HEK293 (cell line): ENCODE results near the gene BCKDHB.

Experiments used
- CTCF ChIA-PET: fragments of 350-600 bp; formaldehyde crosslinking; extraction: SDS; loops from one replicate; lab custom pipeline; 2021; ENCODE audit warnings: antibody characterized with exemption; lab: Yijun Ruan, JAX
- POLR2A ChIA-PET: fragments of 300-600 bp; formaldehyde crosslinking; extraction: SDS; loops from one replicate; lab custom pipeline; 2020; ENCODE audit warnings: antibody characterized with exemption, inconsistent platforms; lab: Yijun Ruan, JAX
- H3K27ac ChIP-seq: fragments of 200-500 bp; sonication (Bioruptor generic); 2 replicates; pipeline ENCODE4 v1.5.1; 2014; ENCODE audit warnings: low read depth, low read length, control low read depth, inconsistent platforms; ENCODE audit errors: extremely low read depth
- H3K36me3 ChIP-seq, 2 experiments: fragments of 200-500 bp in 1 of 2; sonication (Bioruptor generic) in 1 of 2; 1 replicate in 1 of 2; 2 replicates in 1 of 2; pipeline ENCODE4 v1.5.1; 2014 to 2017; ENCODE audit warnings: inconsistent platforms in 2 of 2, low read length in 2 of 2; ENCODE audit not compliant: control insufficient read depth in 2 of 2, insufficient read depth in 1 of 2
- H3K4me1 ChIP-seq: fragments of 200-500 bp; sonication (Bioruptor generic); 2 replicates; pipeline ENCODE4 v1.5.1; 2014; ENCODE audit warnings: mild to moderate bottlenecking, low read length, inconsistent platforms; ENCODE audit not compliant: control insufficient read depth, insufficient read depth
- H3K4me3 ChIP-seq: 2 replicates; pipeline ENCODE4 v1.5.1; 2011; ENCODE audit warnings: low read depth, mild to moderate bottlenecking, control low read depth, low read length, moderate library complexity
- H3K9me3 ChIP-seq: fragments of 200-500 bp; sonication (Bioruptor generic); 2 replicates; pipeline ENCODE4 v1.5.1; 2014; ENCODE audit warnings: low read depth, low read length, inconsistent platforms; ENCODE audit not compliant: control insufficient read depth, insufficient read depth
- KLF8 ChIP-seq: fragments of 450-650 bp; formaldehyde crosslinking; IDR thresholded peaks from 2 replicates; pipeline ENCODE4 v1.5.1; 2016; ENCODE audit warnings: missing biosample characterization, missing genetic modification characterization
- PRDM4 ChIP-seq: fragments of 450-650 bp; formaldehyde crosslinking; IDR thresholded peaks from 2 replicates; pipeline ENCODE4 v1.5.1; 2017; ENCODE audit warnings: missing biosample characterization, missing genetic modification characterization
- SCRT2 ChIP-seq: fragments of 450-650 bp; formaldehyde crosslinking; IDR thresholded peaks from 2 replicates; pipeline ENCODE4 v1.5.1; 2016; ENCODE audit warnings: missing biosample characterization, missing genetic modification characterization
- SP7 ChIP-seq: fragments of 450-650 bp; formaldehyde crosslinking; IDR thresholded peaks from 2 replicates; pipeline ENCODE4 v1.5.1; 2016; ENCODE audit warnings: missing biosample characterization, missing genetic modification characterization
- YY2 ChIP-seq: fragments of 450-650 bp; formaldehyde crosslinking; IDR thresholded peaks from 2 replicates; pipeline ENCODE4 v1.5.1; 2016; ENCODE audit warnings: missing biosample characterization, missing genetic modification characterization
- ZBTB6 ChIP-seq: fragments of 450-650 bp; formaldehyde crosslinking; IDR thresholded peaks from 2 replicates; pipeline ENCODE4 v1.5.1; 2017; ENCODE audit warnings: missing biosample characterization, missing genetic modification characterization
- ZBTB8A ChIP-seq: fragments of 450-650 bp; formaldehyde crosslinking; IDR thresholded peaks from 2 replicates; pipeline ENCODE4 v1.5.1; 2016; ENCODE audit warnings: missing biosample characterization, missing genetic modification characterization
- ZNF132 ChIP-seq: fragments of 450-650 bp; formaldehyde crosslinking; IDR thresholded peaks from 2 replicates; pipeline ENCODE4 v1.5.1; 2017; ENCODE audit warnings: missing biosample characterization, missing genetic modification characterization, borderline replicate concordance
- ZNF19 ChIP-seq: fragments of 450-650 bp; formaldehyde crosslinking; IDR thresholded peaks from 2 replicates; pipeline ENCODE4; 2016; ENCODE audit warnings: missing biosample characterization, missing genetic modification characterization, low read depth
- ZNF239 ChIP-seq: fragments of 450-650 bp; formaldehyde crosslinking; IDR thresholded peaks from 2 replicates; pipeline ENCODE4 v1.5.1; 2016; ENCODE audit warnings: missing biosample characterization, missing genetic modification characterization
- ZNF529 ChIP-seq: fragments of 450-650 bp; formaldehyde crosslinking; IDR thresholded peaks from 2 replicates; pipeline ENCODE4 v1.5.1; 2017; ENCODE audit warnings: missing genetic modification characterization, missing biosample characterization; ENCODE audit not compliant: insufficient replicate concordance
- ZNF544 ChIP-seq: fragments of 450-650 bp; formaldehyde crosslinking; IDR thresholded peaks from 2 replicates; pipeline ENCODE4 v1.5.0; 2017; ENCODE audit warnings: missing biosample characterization, missing genetic modification characterization
- ZNF561 ChIP-seq: fragments of 450-650 bp; IDR thresholded peaks from 2 replicates; pipeline ENCODE4 v1.5.1; 2018; ENCODE audit warnings: missing biosample characterization, missing genetic modification characterization, borderline replicate concordance
- ZNF626 ChIP-seq: fragments of 450-650 bp; sonication (Bioruptor Pico); formaldehyde crosslinking; IDR thresholded peaks from 2 replicates; pipeline ENCODE4 v1.5.1; 2018; ENCODE audit warnings: missing biosample characterization, missing genetic modification characterization, inconsistent platforms
- ZNF629 ChIP-seq: fragments of 450-650 bp; formaldehyde crosslinking; IDR thresholded peaks from 2 replicates; pipeline ENCODE4 v1.5.1; 2017; ENCODE audit warnings: missing biosample characterization, missing genetic modification characterization
- ZNF692 ChIP-seq: fragments of 450-650 bp; formaldehyde crosslinking; IDR thresholded peaks from 2 replicates; pipeline ENCODE4 v1.5.1; 2016; ENCODE audit warnings: missing biosample characterization, missing genetic modification characterization
- ZNF704 ChIP-seq: fragments of 450-650 bp; formaldehyde crosslinking; IDR thresholded peaks from 2 replicates; pipeline ENCODE4 v1.5.1; 2016; ENCODE audit warnings: missing biosample characterization, missing genetic modification characterization
- ZNF707 ChIP-seq: fragments of 450-650 bp; formaldehyde crosslinking; IDR thresholded peaks from 2 replicates; pipeline ENCODE4 v1.5.1; 2016; ENCODE audit warnings: missing biosample characterization, missing genetic modification characterization
- ZNF830 ChIP-seq: fragments of 450-650 bp; IDR thresholded peaks from 2 replicates; pipeline ENCODE4 v1.5.0; 2018; ENCODE audit warnings: missing biosample characterization, missing genetic modification characterization, low read depth, mild to moderate bottlenecking, moderate library complexity

The BCKDHB gene

GRCh38 chr6:80272988-80273387 lies 166.5 kb downstream of the BCKDHB start:
- Histone ChIP-seq H3K36me3 (no peaks in the 10 kb centered on the region), H3K4me1 (no peaks in the 10 kb centered on the region), H3K27ac (no peak overlapping the region), H3K4me3 (no peak overlapping the region), H3K9me3 (no peaks in the 10 kb centered on the region)
- ChIA-PET CTCF (no interaction called here), POLR2A (no interaction called here)
- TF ChIP-seq ZNF704 (tag by site-specific recombination): no peak
- no peak for TF ChIP-seq ZNF529 (tag by site-specific recombination)
- TF ChIP-seq ZNF692 (tag by site-specific recombination): no peak
- TF ChIP-seq YY2 (tag by site-specific recombination): no peak
- TF ChIP-seq ZNF707: no peak
- no peak for TF ChIP-seq SP7

- POLR2A ChIA-PET: no interaction called here
- H3K27ac ChIP-seq: no peak overlapping the region
Observed at GRCh38 chr6:80276861-80277260, 170.4 kb downstream of the BCKDHB start.

GRCh38 chr6:80277501-80277900 lies 171.0 kb downstream of the BCKDHB start:
- TF ChIP-seq ZNF544 (tag by site-specific recombination) (no peak), ZNF239 (no peak)
- TF ChIP-seq, all 188 proteins: peak for 0
- Histone ChIP-seq H3K9me3 (no peaks in the 10 kb centered on the region), H3K36me3 (no peaks in the 10 kb centered on the region), H3K4me3 (no peak overlapping the region), H3K27ac (no peak overlapping the region), H3K4me1 (no peaks in the 10 kb centered on the region)
- ChIA-PET POLR2A (no interaction called here), CTCF (no interaction called here)

More at GRCh38 chr6:80276861-80277260, 170.4 kb downstream of the BCKDHB start:
- H3K9me3 ChIP-seq: no peaks in the 10 kb centered on the region
- H3K4me3 ChIP-seq: no peak overlapping the region
- no peaks in the 10 kb centered on the region for H3K4me1 ChIP-seq
- CTCF ChIA-PET: no interaction called here
- H3K36me3 ChIP-seq: no peaks in the 10 kb centered on the region
- TF ChIP-seq ZNF629 (no peak), PRDM4 (tag by site-specific recombination) (no peak), ZNF132 (no peak), ZNF19 (tag by site-specific recombination) (no peak), ZBTB8A (tag by site-specific recombination) (no peak), ZNF529 (tag by site-specific recombination) (no peak), KLF8 (tag by site-specific recombination) (no peak), ZNF561 (tag by site-specific recombination) (no peak), ZNF830 (tag by site-specific recombination) (no peak), SCRT2 (tag by site-specific recombination) (no peak), ZNF626 (no peak), ZBTB6 (tag by site-specific recombination) (no peak)
